Erythroblast (primary cell): Measurements from ENCODE around the gene AFDN.

Experiments used
- DNase-seq, 2 experiments: peaks; one replicate each; lab custom pipeline; 2025; lab: John Stamatoyannopoulos, UW
- GATA1 ChIP-seq: IDR thresholded peaks from 2 replicates; pipeline ENCODE4 v1.6.1; 2011; ENCODE audit warnings: low read depth, mild to moderate bottlenecking, control low read depth, low read length, moderate library complexity
- POLR2A ChIP-seq: IDR thresholded peaks from 2 replicates; pipeline ENCODE4 v1.6.1; 2011; ENCODE audit warnings: mild to moderate bottlenecking, low read length

AFDN gene

GRCh38 chr6:167933847-167934246 is 107.1 kb downstream of the AFDN start:
- no peak for DNase-seq
- TF ChIP-seq POLR2A (no peak), GATA1 (no peak)

GRCh38 chr6:167934426-167934864 is 107.7 kb downstream of the AFDN start:
- DNase-seq, result no peak
- TF ChIP-seq GATA1, result no peak
- TF ChIP-seq POLR2A, result no peak

GRCh38 chr6:167936051-167936450 is 109.3 kb downstream of the AFDN start:
- no peak for DNase-seq
- TF ChIP-seq GATA1, result no peak
- no peak for TF ChIP-seq POLR2A

- DNase-seq, result no peak
- no peak for TF ChIP-seq POLR2A
- TF ChIP-seq GATA1, result no peak
These were observed 110.6 kb downstream of the AFDN start for GRCh38 chr6:167937301-167937700.

GRCh38 chr6:167937948-167938911 is 111.5 kb downstream of the AFDN start:
- DNase-seq, result no peak
- no peak for TF ChIP-seq POLR2A
- no peak for TF ChIP-seq GATA1

- DNase-seq, result no peak
- TF ChIP-seq GATA1, result no peak
- TF ChIP-seq POLR2A, result no peak
These were observed 115.1 kb downstream of the AFDN start for GRCh38 chr6:167941822-167942221.

GRCh38 chr6:167944130-167944529 is 117.4 kb downstream of the AFDN start:
- TF ChIP-seq POLR2A, result no peak
- TF ChIP-seq GATA1, result no peak

GRCh38 chr6:167946007-167946406 is 119.3 kb downstream of the AFDN start:
- DNase-seq, result no peak
- no peak for TF ChIP-seq POLR2A
- no peak for TF ChIP-seq GATA1

More at GRCh38 chr6:167944130-167944529, 117.4 kb downstream of the AFDN start:
- DNase-seq, result no peak

- TF ChIP-seq POLR2A (no peak), GATA1 (no peak)
- DNase-seq, result no peak
These were observed 119.9 kb downstream of the AFDN start for GRCh38 chr6:167946604-167947003.

- no peak for DNase-seq
- TF ChIP-seq GATA1 (no peak), POLR2A (no peak)
These were observed 121.0 kb downstream of the AFDN start for GRCh38 chr6:167947716-167948115.

GRCh38 chr6:167948716-167949115 is 122.0 kb downstream of the AFDN start:
- no peak for TF ChIP-seq GATA1
- DNase-seq, result no peak

- no peak for DNase-seq
- TF ChIP-seq POLR2A (no peak), GATA1 (no peak)
These were observed 122.5 kb downstream of the AFDN start for GRCh38 chr6:167949121-167949684.

- TF ChIP-seq GATA1, result no peak
- TF ChIP-seq POLR2A, result no peak
- DNase-seq, result no peak
These were observed 125.2 kb downstream of the AFDN start for GRCh38 chr6:167951781-167952511.

GRCh38 chr6:167952512-167952859 is 125.8 kb downstream of the AFDN start:
- TF ChIP-seq POLR2A, result no peak
- TF ChIP-seq GATA1, result no peak

More at GRCh38 chr6:167952512-167952859, 125.8 kb downstream of the AFDN start:
- no peak for DNase-seq
